ENCODE data around the gene PBX4. TPM values are rescaled to one million over a fixed set of nuclear protein-coding genes. Genes with fewer than 3 reads are reported as not detected.
"Not testable (repeated sequence)": the region's sequence is repeated elsewhere in the genome, so short reads cannot be mapped to it uniquely, and the experiment has no call there.

PBX4 gene
- total and polyA plus RNA-seq, 2 donors (not counting 1 experiment from before 2014, with no cell fraction given), result 11.7 TPM

- no peaks in the 10 kb centered on the region for H3K4me1 ChIP-seq (ENCODE audit: control insufficient read depth in 2 of 2, insufficient read depth in 2 of 2, low read length in 2 of 2)
- no peak overlapping the region for H3K4me2 ChIP-seq (replicated peaks; ENCODE audit: low read depth, low read length, poor library complexity, severe bottlenecking)
- H4K20me1 ChIP-seq (ENCODE audit: control insufficient read depth, insufficient read depth, low read length, poor library complexity, severe bottlenecking), result no peaks in the 10 kb centered on the region
- intact Hi-C loops (cut with micrococcal nuclease), result no loop called here
- ChIA-PET POLR2A (no interaction called here), CTCF (interaction anchor here (1.1 kb wide), 1 partner anchor 12 kb away, joined by 4 read pairs; no protein-coding TSS in a partner anchor)
- no peaks in the 10 kb centered on the region for H3K9me3 ChIP-seq (ENCODE audit: control extremely low read depth in 1 of 3, control insufficient read depth in 2 of 3, insufficient read depth in 1 of 3, low read length in 2 of 3)
- H3K27ac ChIP-seq (ENCODE audit: low read length in 2 of 2), result no peak overlapping the region
- Mint-ChIP-seq H3K27me3 (no peaks in the 10 kb centered on the region), H3K9me3 (ENCODE audit: insufficient read depth) (no peaks in the 10 kb centered on the region), H3K27ac (no peak overlapping the region), H3K4me3 (no peak overlapping the region), H3K4me1 (peaks cover 5% of the 10 kb centered on the region)
- TF ChIP-seq EZH2 (IDR thresholded peaks at IDR 0.05; ENCODE audit: borderline replicate concordance, insufficient read depth, low read depth, low read length, poor library complexity, severe bottlenecking) (no peak), CTCF (IDR thresholded peaks at IDR 0.05) (no peak)
- 100% methylated on average over 8 of the region's 10 CpGs for WGBS (ENCODE audit: insufficient coverage)
- H3K27me3 ChIP-seq (replicated peaks in 1 of 4; ENCODE audit: control extremely low read depth in 1 of 4, control insufficient read depth in 3 of 4, insufficient read depth in 4 of 4, low read length in 3 of 4), result no peaks in the 10 kb centered on the region
- DNase-seq, result no peak
- H3K9ac ChIP-seq (ENCODE audit: low read length), result no peak overlapping the region
- no peaks in the 10 kb centered on the region for H3K36me3 ChIP-seq (replicated peaks in 1 of 2; ENCODE audit: control extremely low read depth in 1 of 2, control insufficient read depth in 1 of 2, extremely low read depth in 1 of 2, insufficient read depth in 2 of 2, low read length in 1 of 2)
- no peak overlapping the region for H2AFZ ChIP-seq (ENCODE audit: insufficient read depth, low read depth, low read length, poor library complexity, severe bottlenecking)
- no peaks in the 10 kb centered on the region for H3K79me2 ChIP-seq (ENCODE audit: control insufficient read depth, insufficient read depth, low read length)
- no peak overlapping the region for H3K4me3 ChIP-seq (ENCODE audit: control extremely low read depth in 1 of 5, extremely low read depth in 1 of 5, insufficient read depth in 1 of 5, low read depth in 2 of 5, low read length in 4 of 5)
- ATAC-seq (ENCODE audit: low read depth), result no peak
These were observed 7.9 kb downstream of the PBX4 start for GRCh38 chr19:19610376-19611202.

- WGBS (ENCODE audit: insufficient coverage), result 97% methylated on average over 6 of the region's 8 CpGs
- H3K27ac Mint-ChIP-seq, result not testable (repeated sequence)
These were observed 11.8 kb downstream of the PBX4 start for GRCh38 chr19:19606686-19607085.

More at GRCh38 chr19:19606686-19607085, 11.8 kb downstream of the PBX4 start:
- H3K9me3 Mint-ChIP-seq (ENCODE audit: insufficient read depth); H3K79me2 ChIP-seq (ENCODE audit: control insufficient read depth, insufficient read depth, low read length); H3K27me3 ChIP-seq (replicated peaks in 1 of 4; ENCODE audit: control extremely low read depth in 1 of 4, control insufficient read depth in 3 of 4, insufficient read depth in 4 of 4, low read length in 3 of 4); H3K9ac ChIP-seq (ENCODE audit: low read length); POLR2A ChIA-PET; H3K36me3 ChIP-seq (replicated peaks in 1 of 2; ENCODE audit: control extremely low read depth in 1 of 2, control insufficient read depth in 1 of 2, extremely low read depth in 1 of 2, insufficient read depth in 2 of 2, low read length in 1 of 2); ATAC-seq (ENCODE audit: low read depth); H3K4me1 Mint-ChIP-seq; H4K20me1 ChIP-seq (ENCODE audit: control insufficient read depth, insufficient read depth, low read length, poor library complexity, severe bottlenecking); H3K4me3 Mint-ChIP-seq; H3K27ac ChIP-seq (ENCODE audit: low read length in 2 of 2); H3K4me1 ChIP-seq (ENCODE audit: control insufficient read depth in 2 of 2, insufficient read depth in 2 of 2, low read length in 2 of 2); H2AFZ ChIP-seq (ENCODE audit: insufficient read depth, low read depth, low read length, poor library complexity, severe bottlenecking); intact Hi-C loops (cut with micrococcal nuclease); H3K9me3 ChIP-seq (ENCODE audit: control extremely low read depth in 1 of 3, control insufficient read depth in 2 of 3, insufficient read depth in 1 of 3, low read length in 2 of 3); DNase-seq; H3K4me3 ChIP-seq (ENCODE audit: control extremely low read depth in 1 of 5, extremely low read depth in 1 of 5, insufficient read depth in 1 of 5, low read depth in 2 of 5, low read length in 4 of 5); H3K27me3 Mint-ChIP-seq; H3K4me2 ChIP-seq (replicated peaks; ENCODE audit: low read depth, low read length, poor library complexity, severe bottlenecking): not testable (repeated sequence)
- CTCF ChIA-PET, result interaction anchor here (1.6 to 1.9 kb wide), 2 partner anchors 52 to 74 kb away, joined by 4 to 7 read pairs; no protein-coding TSS in a partner anchor
